Chondrocyte (in vitro differentiated cells): ENCODE results near the gene ODAD2. TPM values are rescaled to one million over a fixed set of nuclear protein-coding genes. Genes with fewer than 3 reads are reported as not detected.
A peak's percentile ranks its signal among the peaks of the same experiment; 100 is the strongest.

Source experiments
- DNase-seq: peaks from one replicate; pipeline ENCODE4 v3.0.0; 2021; ENCODE audit warnings: mixed read lengths, low spot score
- H3K27ac Mint-ChIP-seq: one replicate; pipeline ENCODE4 v1.8.0; 2021; ENCODE audit warnings: mild to moderate bottlenecking, moderate library complexity, mixed read lengths; ENCODE audit not compliant: unreplicated experiment
- H3K27me3 Mint-ChIP-seq: 2 replicates; pipeline ENCODE4 v1.8.0; 2021; ENCODE audit warnings: low read depth, mixed read lengths
- H3K36me3 Mint-ChIP-seq: 2 replicates; pipeline ENCODE4 v1.8.0; 2021; ENCODE audit warnings: low read depth, mixed read lengths
- H3K4me1 Mint-ChIP-seq: 2 replicates; pipeline ENCODE4 v1.8.0; 2021; ENCODE audit warnings: low read depth, mild to moderate bottlenecking, mixed read lengths
- H3K4me3 Mint-ChIP-seq: one replicate; pipeline ENCODE4 v1.8.0; 2021; ENCODE audit warnings: mild to moderate bottlenecking, moderate library complexity, mixed read lengths; ENCODE audit not compliant: unreplicated experiment
- H3K9me3 Mint-ChIP-seq: 2 replicates; pipeline ENCODE4 v1.8.0; 2021; ENCODE audit warnings: low read depth, mixed read lengths
- long read RNA-seq: library from polyadenylated mRNA; stranded (forward); transcript quantifications from one replicate; pipeline ENCODE4 v2.0.0, GENCODE V29; 2021
- total RNA-seq: library from RNA; stranded (reverse); gene quantifications from 3 replicates; pipeline ENCODE4 v1.2.1, GENCODE V29; 2021
- TF ChIP-seq, protein P1 (sequence below): fragments of 200-600 bp; sonication (generic); IDR thresholded peaks from 2 replicates; pipeline ENCODE4 v1.5.0; 2021; ENCODE audit warnings: antibody characterized with exemption, mild to moderate bottlenecking, moderate library complexity

ODAD2 gene, protein sequence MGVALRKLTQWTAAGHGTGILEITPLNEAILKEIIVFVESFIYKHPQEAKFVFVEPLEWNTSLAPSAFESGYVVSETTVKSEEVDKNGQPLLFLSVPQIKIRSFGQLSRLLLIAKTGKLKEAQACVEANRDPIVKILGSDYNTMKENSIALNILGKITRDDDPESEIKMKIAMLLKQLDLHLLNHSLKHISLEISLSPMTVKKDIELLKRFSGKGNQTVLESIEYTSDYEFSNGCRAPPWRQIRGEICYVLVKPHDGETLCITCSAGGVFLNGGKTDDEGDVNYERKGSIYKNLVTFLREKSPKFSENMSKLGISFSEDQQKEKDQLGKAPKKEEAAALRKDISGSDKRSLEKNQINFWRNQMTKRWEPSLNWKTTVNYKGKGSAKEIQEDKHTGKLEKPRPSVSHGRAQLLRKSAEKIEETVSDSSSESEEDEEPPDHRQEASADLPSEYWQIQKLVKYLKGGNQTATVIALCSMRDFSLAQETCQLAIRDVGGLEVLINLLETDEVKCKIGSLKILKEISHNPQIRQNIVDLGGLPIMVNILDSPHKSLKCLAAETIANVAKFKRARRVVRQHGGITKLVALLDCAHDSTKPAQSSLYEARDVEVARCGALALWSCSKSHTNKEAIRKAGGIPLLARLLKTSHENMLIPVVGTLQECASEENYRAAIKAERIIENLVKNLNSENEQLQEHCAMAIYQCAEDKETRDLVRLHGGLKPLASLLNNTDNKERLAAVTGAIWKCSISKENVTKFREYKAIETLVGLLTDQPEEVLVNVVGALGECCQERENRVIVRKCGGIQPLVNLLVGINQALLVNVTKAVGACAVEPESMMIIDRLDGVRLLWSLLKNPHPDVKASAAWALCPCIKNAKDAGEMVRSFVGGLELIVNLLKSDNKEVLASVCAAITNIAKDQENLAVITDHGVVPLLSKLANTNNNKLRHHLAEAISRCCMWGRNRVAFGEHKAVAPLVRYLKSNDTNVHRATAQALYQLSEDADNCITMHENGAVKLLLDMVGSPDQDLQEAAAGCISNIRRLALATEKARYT
- 1.0 to 3.8 TPM (median 1.1 TPM) in 3 replicates for total RNA-seq
- long read RNA-seq, partial matches to known transcripts = 0 of 2 reads
- long read RNA-seq, other reads (novel, unspliced or antisense) = 2 of 2 reads

DNA sequence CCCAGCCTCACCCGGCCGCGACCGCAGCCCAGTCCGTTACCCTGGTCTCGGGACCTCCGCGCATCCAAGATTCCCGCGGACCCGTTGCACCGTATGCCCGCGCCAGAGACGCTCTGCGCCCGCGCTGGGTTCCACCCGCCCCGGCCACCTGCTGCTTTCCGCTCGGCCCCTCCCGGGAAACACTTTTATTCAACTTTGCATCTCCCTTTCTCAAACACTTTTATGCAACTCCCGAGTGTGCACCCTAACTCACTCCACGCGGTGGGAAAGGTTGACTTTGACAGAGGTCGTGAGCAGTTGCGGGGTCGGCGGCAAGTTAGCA lies at the start of gene ODAD2:
TSS of gene ODAD2 (minus strand) at position 126 of the 322 bp plus-strand sequence. CDS start 3,937 bp downstream, outside the sequence.
- H3K36me3 Mint-ChIP-seq = no peaks in the 10 kb centered on the region
- peak within 1 kb of the TSS; percentile 86 for H3K27ac Mint-ChIP-seq
- H3K9me3 Mint-ChIP-seq = peaks cover 3% of the 10 kb centered on the region
- H3K27me3 Mint-ChIP-seq = no peaks in the 10 kb centered on the region
- H3K4me3 Mint-ChIP-seq = peak within 1 kb of the TSS; percentile 97
- TF ChIP-seq, protein P1, sequence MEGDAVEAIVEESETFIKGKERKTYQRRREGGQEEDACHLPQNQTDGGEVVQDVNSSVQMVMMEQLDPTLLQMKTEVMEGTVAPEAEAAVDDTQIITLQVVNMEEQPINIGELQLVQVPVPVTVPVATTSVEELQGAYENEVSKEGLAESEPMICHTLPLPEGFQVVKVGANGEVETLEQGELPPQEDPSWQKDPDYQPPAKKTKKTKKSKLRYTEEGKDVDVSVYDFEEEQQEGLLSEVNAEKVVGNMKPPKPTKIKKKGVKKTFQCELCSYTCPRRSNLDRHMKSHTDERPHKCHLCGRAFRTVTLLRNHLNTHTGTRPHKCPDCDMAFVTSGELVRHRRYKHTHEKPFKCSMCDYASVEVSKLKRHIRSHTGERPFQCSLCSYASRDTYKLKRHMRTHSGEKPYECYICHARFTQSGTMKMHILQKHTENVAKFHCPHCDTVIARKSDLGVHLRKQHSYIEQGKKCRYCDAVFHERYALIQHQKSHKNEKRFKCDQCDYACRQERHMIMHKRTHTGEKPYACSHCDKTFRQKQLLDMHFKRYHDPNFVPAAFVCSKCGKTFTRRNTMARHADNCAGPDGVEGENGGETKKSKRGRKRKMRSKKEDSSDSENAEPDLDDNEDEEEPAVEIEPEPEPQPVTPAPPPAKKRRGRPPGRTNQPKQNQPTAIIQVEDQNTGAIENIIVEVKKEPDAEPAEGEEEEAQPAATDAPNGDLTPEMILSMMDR = no peak
- H3K4me1 Mint-ChIP-seq = peaks cover 20% of the 10 kb centered on the region
- no peak for DNase-seq

DNA sequence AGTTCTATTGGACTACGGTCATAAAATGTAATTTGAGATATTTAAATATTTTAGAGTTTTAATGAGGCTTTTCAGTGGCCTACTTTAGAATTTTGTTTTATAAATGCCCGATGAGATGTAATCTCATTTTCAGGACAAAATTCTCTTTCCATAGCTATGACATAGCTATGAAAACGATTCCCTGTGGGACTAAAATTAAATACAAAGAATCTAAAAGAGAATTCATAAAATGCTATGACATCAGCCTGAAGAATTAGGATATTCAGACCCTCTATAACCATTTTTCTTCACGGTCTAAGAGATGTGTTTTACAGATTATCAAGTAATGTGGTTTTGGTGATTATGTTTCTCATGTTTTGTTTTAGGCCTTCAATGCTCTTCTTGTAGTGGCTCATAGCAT lies 48.2 kb upstream of the ODAD2 start:
- Mint-ChIP-seq H3K4me3 (no peak overlapping the region), H3K27ac (peak overlapping the region; percentile 24), H3K27me3 (no peaks in the 10 kb centered on the region), H3K36me3 (no peaks in the 10 kb centered on the region), H3K9me3 (no peaks in the 10 kb centered on the region), H3K4me1 (peaks cover 27% of the 10 kb centered on the region)
- DNase-seq = no peak
- TF ChIP-seq, protein P1 = no peak

DNA sequence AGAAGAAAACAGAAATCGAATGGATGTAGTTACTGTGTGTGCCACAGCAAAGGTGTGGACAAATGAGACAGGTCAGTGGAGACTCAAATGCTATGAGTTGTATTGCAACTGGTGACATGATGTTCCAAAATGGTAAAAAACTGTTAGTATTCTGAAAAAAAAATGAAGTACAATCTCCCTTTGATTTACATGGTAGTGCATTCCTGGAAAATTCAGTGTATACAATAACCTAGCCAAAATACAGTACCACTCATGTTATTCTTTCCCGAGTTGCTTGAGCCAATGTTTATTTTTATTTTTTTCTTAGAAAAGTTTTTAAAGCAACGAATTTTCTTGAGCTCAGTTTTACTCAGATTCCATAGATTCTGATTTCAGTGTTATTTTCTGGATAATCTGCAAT lies 47.7 kb upstream of the ODAD2 start:
- Mint-ChIP-seq H3K36me3 (no peaks in the 10 kb centered on the region), H3K27me3 (no peaks in the 10 kb centered on the region), H3K9me3 (no peaks in the 10 kb centered on the region), H3K4me1 (peaks cover 27% of the 10 kb centered on the region), H3K4me3 (no peak overlapping the region), H3K27ac (no peak overlapping the region)
- TF ChIP-seq, protein P1 = no peak
- no peak for DNase-seq

DNA sequence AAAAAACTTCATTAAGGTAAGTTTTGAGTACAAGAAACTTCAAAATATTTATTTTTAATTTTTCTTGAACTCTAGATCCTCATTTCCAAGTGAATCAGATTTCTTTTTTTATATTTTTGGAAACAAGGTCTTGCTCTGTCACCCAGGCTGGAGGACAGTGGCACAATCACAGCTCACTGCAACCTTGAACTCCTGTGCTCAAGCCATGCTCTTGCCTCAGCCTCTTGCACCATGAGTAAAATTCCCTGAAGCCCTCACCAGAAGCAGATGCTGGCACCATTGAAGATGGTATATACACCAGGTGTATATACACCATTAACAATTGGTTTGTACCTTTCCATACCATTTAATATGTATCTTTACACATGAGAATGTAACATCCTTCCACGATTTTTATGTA lies 45.1 kb upstream of the ODAD2 start:
- H3K36me3 Mint-ChIP-seq = no peaks in the 10 kb centered on the region
- DNase-seq = no peak
- TF ChIP-seq, protein P1 = no peak
- peaks cover 19% of the 10 kb centered on the region for H3K4me1 Mint-ChIP-seq
- H3K27me3 Mint-ChIP-seq = no peaks in the 10 kb centered on the region
- no peak overlapping the region for H3K4me3 Mint-ChIP-seq
- no peak overlapping the region for H3K27ac Mint-ChIP-seq
- H3K9me3 Mint-ChIP-seq = no peaks in the 10 kb centered on the region

DNA sequence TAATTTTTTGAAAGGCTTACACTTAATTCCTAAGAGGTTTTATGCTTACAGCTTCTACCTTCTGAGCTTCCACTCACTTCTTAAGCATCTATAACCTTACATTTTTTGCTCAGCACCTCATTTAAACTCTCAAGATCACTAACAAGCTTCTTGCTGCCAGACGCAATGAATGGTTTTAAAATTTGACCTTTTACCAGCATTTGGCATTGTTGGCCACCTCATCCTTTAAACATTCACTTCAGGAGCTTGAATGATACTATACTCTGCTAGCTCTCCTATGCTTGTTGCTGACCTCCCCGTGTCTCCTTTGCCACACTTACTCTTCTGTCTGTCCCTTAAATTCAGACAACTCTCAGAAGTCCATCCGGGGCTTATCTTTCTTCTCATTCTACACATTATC lies 37.7 kb upstream of the ODAD2 start:
- Mint-ChIP-seq H3K27ac (no peak overlapping the region), H3K4me3 (no peak overlapping the region), H3K9me3 (peaks cover 11% of the 10 kb centered on the region), H3K4me1 (no peaks in the 10 kb centered on the region), H3K36me3 (peaks cover 6% of the 10 kb centered on the region), H3K27me3 (no peaks in the 10 kb centered on the region)
- DNase-seq = no peak
- TF ChIP-seq, protein P1 = no peak
